Measurements from ENCODE around the gene CTNND1.

DNA sequence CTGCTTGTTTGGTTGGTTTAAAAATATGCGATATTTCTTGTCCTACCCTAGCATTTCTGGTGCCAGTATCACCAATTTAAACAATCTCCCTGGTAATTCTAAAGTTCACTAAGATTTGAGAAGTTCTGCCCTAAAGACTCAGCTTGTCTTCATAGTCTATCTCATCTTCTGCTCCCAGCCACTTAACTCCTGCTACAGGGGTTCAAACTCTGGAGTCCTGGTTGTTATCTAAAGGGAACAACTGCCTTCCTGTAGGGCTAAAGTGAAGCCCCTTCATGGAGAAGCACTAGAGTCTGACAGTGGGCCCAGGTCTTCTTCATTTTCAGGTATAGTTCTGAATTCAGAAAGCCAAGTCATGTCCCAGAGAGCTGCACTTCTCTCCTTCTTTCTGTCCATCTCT, 73.2 kb downstream of the CTNND1 start:
- TF ChIP-seq EZH2 (IDR thresholded peaks at IDR 0.05; ENCODE audit: insufficient read depth, poor library complexity, severe bottlenecking) = no peak
- TF ChIP-seq EZH2phosphoT487 (IDR thresholded peaks at IDR 0.05; ENCODE audit: insufficient read depth, low read depth) = no peak

Measured in GM23248 (cell line).